ENCODE results near the gene DHCR7.

The DHCR7 gene

GRCh38 chr11:71472357-71472885 lies 24.2 kb upstream of the DHCR7 start:
- TF ChIP-seq, protein P1, sequence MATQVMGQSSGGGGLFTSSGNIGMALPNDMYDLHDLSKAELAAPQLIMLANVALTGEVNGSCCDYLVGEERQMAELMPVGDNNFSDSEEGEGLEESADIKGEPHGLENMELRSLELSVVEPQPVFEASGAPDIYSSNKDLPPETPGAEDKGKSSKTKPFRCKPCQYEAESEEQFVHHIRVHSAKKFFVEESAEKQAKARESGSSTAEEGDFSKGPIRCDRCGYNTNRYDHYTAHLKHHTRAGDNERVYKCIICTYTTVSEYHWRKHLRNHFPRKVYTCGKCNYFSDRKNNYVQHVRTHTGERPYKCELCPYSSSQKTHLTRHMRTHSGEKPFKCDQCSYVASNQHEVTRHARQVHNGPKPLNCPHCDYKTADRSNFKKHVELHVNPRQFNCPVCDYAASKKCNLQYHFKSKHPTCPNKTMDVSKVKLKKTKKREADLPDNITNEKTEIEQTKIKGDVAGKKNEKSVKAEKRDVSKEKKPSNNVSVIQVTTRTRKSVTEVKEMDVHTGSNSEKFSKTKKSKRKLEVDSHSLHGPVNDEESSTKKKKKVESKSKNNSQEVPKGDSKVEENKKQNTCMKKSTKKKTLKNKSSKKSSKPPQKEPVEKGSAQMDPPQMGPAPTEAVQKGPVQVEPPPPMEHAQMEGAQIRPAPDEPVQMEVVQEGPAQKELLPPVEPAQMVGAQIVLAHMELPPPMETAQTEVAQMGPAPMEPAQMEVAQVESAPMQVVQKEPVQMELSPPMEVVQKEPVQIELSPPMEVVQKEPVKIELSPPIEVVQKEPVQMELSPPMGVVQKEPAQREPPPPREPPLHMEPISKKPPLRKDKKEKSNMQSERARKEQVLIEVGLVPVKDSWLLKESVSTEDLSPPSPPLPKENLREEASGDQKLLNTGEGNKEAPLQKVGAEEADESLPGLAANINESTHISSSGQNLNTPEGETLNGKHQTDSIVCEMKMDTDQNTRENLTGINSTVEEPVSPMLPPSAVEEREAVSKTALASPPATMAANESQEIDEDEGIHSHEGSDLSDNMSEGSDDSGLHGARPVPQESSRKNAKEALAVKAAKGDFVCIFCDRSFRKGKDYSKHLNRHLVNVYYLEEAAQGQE (IDR thresholded peaks at IDR 0.05; ENCODE audit: insufficient replicate concordance, low read depth), result no peak
- 0 out of 2 replicates have a peak, but pooled peaks have one; percentile 29 for TF ChIP-seq SPI1 (IDR thresholded peaks at IDR 0.05; ENCODE audit: borderline replicate concordance, low read depth)
- Histone ChIP-seq H3K27ac (replicated peaks) (no peak overlapping the region), H3K27me3 (ENCODE audit: insufficient read depth, poor library complexity, severe bottlenecking) (no peaks in the 10 kb centered on the region), H3K4me3 (replicated peaks; ENCODE audit: insufficient read depth, low read length) (no peak overlapping the region)
- DNase-seq (ENCODE audit: low read depth in 1 of 2, low spot score in 1 of 2), result peak in 1 of 2 experiments; percentile 27

DNA sequence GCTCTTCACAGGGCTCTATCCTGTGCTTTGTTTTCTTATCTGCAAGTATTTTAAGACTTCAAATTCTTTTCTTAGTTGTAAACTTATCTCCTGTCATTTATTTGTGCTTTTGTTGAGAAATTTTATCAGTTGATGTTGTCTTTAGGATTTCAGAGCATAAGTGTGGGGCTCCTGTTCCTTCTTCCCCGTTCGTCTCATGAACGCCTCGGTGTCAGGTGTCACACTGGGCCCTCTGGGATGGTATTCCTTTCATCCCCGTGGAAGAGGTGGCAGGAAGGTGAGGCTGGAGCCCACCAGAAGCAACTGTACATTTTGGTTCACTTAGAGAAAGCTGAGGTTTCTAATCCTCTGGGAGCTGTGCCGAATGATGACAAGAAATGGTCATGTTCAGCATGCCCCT lies 22.8 kb upstream of the DHCR7 start:
- Histone ChIP-seq H3K4me3 (replicated peaks; ENCODE audit: insufficient read depth, low read length) (no peak overlapping the region), H3K27ac (replicated peaks) (no peak overlapping the region), H3K27me3 (ENCODE audit: insufficient read depth, poor library complexity, severe bottlenecking) (no peaks in the 10 kb centered on the region)
- TF ChIP-seq GABPA (IDR thresholded peaks at IDR 0.05; ENCODE audit: low read depth) (no peak), CTCF (IDR thresholded peaks at IDR 0.05; ENCODE audit: insufficient read depth, low read length) (no peak), POLR2AphosphoS5 (IDR thresholded peaks at IDR 0.05; ENCODE audit: low read depth) (no peak), SPI1 (IDR thresholded peaks at IDR 0.05; ENCODE audit: borderline replicate concordance, low read depth) (no peak)
- TF ChIP-seq, protein P1 (IDR thresholded peaks at IDR 0.05; ENCODE audit: insufficient replicate concordance, low read depth), result no peak
- DNase-seq (ENCODE audit: low read depth in 1 of 2, low spot score in 1 of 2), result no peak

DNA sequence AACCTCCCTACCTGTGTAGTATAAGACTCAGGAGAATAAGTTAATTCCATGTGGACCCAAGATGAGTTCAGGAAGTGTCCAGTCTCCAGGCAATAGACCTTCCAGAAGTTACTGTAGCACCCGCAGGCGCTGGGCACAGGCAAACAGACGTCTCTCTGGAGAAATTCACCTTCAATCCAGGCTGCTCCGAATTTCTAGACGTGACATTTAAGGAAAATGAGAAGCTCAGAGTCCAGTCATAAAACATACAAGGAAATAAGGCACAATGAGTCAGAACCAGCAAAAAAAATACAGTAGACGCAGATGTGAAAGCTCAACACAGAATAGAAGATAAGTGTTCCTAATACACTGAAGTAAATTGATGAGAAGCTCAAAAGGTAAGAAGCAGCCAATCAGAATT lies 19.0 kb upstream of the DHCR7 start:
- no peak overlapping the region for H3K27ac ChIP-seq (replicated peaks)
- no peak for DNase-seq (ENCODE audit: low read depth in 1 of 2, low spot score in 1 of 2)
- no peaks in the 10 kb centered on the region for H3K27me3 ChIP-seq (ENCODE audit: insufficient read depth, poor library complexity, severe bottlenecking)
- TF ChIP-seq, protein P1 (IDR thresholded peaks at IDR 0.05; ENCODE audit: insufficient replicate concordance, low read depth), result no peak
- no peak overlapping the region for H3K4me3 ChIP-seq (replicated peaks; ENCODE audit: insufficient read depth, low read length)

DNA sequence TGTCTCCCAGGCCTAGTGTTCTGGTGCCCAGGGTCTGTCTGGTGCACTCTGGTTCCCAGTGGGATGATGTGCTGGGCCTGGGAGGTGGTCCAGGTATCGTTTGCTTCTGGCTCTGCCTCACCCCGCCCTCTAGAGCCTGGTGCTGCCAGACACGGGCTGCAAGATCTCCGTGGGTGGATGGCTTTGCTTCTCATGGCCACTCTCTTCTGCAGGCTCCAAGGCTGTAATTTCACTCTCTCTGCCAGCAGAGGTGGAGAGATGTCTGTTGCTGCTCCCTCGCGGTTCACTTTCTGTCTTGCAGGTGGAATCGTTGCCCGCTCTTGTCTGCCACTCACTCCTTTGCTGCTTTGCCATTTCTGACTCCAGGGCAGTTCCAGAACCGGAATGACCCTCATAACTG lies 18.2 kb upstream of the DHCR7 start:
- TF ChIP-seq, protein P1 (IDR thresholded peaks at IDR 0.05; ENCODE audit: insufficient replicate concordance, low read depth), result no peak
- TF ChIP-seq POLR2AphosphoS5 (IDR thresholded peaks at IDR 0.05; ENCODE audit: low read depth), result no peak
- no peak for TF ChIP-seq GABPA (IDR thresholded peaks at IDR 0.05; ENCODE audit: low read depth)
- TF ChIP-seq CTCF (IDR thresholded peaks at IDR 0.05; ENCODE audit: insufficient read depth, low read length), result no peak
- no peak for TF ChIP-seq SPI1 (IDR thresholded peaks at IDR 0.05; ENCODE audit: borderline replicate concordance, low read depth)
- DNase-seq (ENCODE audit: low read depth in 1 of 2, low spot score in 1 of 2), result no peak
- H3K27me3 ChIP-seq (ENCODE audit: insufficient read depth, poor library complexity, severe bottlenecking), result no peaks in the 10 kb centered on the region
- no peak overlapping the region for H3K4me3 ChIP-seq (replicated peaks; ENCODE audit: insufficient read depth, low read length)
- H3K27ac ChIP-seq (replicated peaks), result no peak overlapping the region
